IMR-90 (cell line): ENCODE results near the gene PRLR. TPM values are rescaled to one million over a fixed set of nuclear protein-coding genes. Genes with fewer than 3 reads are reported as not detected.

Source experiments
- ATAC-seq: fragments of 200-7000 bp; cut with Tn5 transposase; 2 replicates; pipeline ENCODE4 v1.9.1; 2020; ENCODE audit warnings: low read depth, mild to moderate bottlenecking, moderate library complexity
- BruUV-seq: library from RNA; stranded (reverse); fragments of 400-500 nt; replicated peaks from 2 replicates; lab custom pipeline; 2021; lab: Mats Ljungman, UMichigan
- CTCF ChIA-PET: fragments of 300-600 bp; formaldehyde crosslinking; extraction: SDS; loops from one replicate; lab custom pipeline; 2021; ENCODE audit warnings: antibody characterized with exemption; lab: Yijun Ruan, JAX
- POLR2A ChIA-PET: fragments of 300-600 bp; sonication (Branson Sonifier 250); formaldehyde crosslinking; loops from one replicate; lab custom pipeline; 2022; ENCODE audit warnings: antibody characterized with exemption; ENCODE audit not compliant: unreplicated experiment; lab: Charles Lee
- DNase-seq: peaks from one replicate; pipeline ENCODE4 v3.0.0; 2013
- H2AFZ ChIP-seq: replicated peaks from 2 replicates; pipeline ENCODE3; 2013; ENCODE audit warnings: low read length, mild to moderate bottlenecking; ENCODE audit not compliant: poor library complexity
- H2AK5ac ChIP-seq: 2 replicates; pipeline ENCODE4 v1.6.1; 2013; ENCODE audit warnings: low read depth, low read length, inconsistent platforms
- H2AK9ac ChIP-seq: replicated peaks from 2 replicates; pipeline ENCODE3; 2013; ENCODE audit warnings: mild to moderate bottlenecking, low read depth, low read length, moderate library complexity; ENCODE audit not compliant: poor library complexity
- H2BK120ac ChIP-seq: 2 replicates; pipeline ENCODE4 v1.6.1; 2013; ENCODE audit warnings: low read depth, low read length, inconsistent platforms
- H2BK15ac ChIP-seq: 3 replicates; pipeline ENCODE4 v1.6.1; 2013; ENCODE audit warnings: low read depth, low read length, inconsistent platforms
- H2BK20ac ChIP-seq: 2 replicates; pipeline ENCODE4 v1.6.1; 2013; ENCODE audit warnings: low read depth, mild to moderate bottlenecking, inconsistent platforms, low read length, moderate library complexity
- H2BK5ac ChIP-seq: 2 replicates; pipeline ENCODE4 v1.6.1; 2013; ENCODE audit warnings: mild to moderate bottlenecking, low read depth, low read length, inconsistent platforms; ENCODE audit not compliant: poor library complexity, severe bottlenecking
- H3K14ac ChIP-seq: replicated peaks from 2 replicates; pipeline ENCODE4 v1.6.1; 2013; ENCODE audit warnings: low read depth, low read length, inconsistent platforms
- H3K18ac ChIP-seq: 2 replicates; pipeline ENCODE4 v1.6.1; 2013; ENCODE audit warnings: low read depth, low read length, control low read depth
- H3K23ac ChIP-seq: 2 replicates; pipeline ENCODE4 v1.6.1; 2013; ENCODE audit warnings: low read depth, low read length, inconsistent platforms
- H3K27ac ChIP-seq: 2 replicates; pipeline ENCODE4 v1.5.1; 2013; ENCODE audit warnings: mild to moderate bottlenecking, control low read depth, low read length; ENCODE audit not compliant: insufficient read depth
- H3K27me3 ChIP-seq: 2 replicates; pipeline ENCODE4 v1.6.1; 2013; ENCODE audit warnings: low read length; ENCODE audit not compliant: control insufficient read depth, insufficient read depth
- H3K36me3 ChIP-seq: 2 replicates; pipeline ENCODE4 v1.6.1; 2013; ENCODE audit warnings: low read length, mixed read lengths; ENCODE audit not compliant: control insufficient read depth, insufficient read depth
- H3K4ac ChIP-seq: 2 replicates; pipeline ENCODE4 v1.6.1; 2013; ENCODE audit warnings: low read depth, low read length, inconsistent platforms
- H3K4me1 ChIP-seq: 2 replicates; pipeline ENCODE4 v1.6.1; 2013; ENCODE audit warnings: low read length, mixed read lengths; ENCODE audit not compliant: control insufficient read depth, insufficient read depth
- H3K4me2 ChIP-seq: 2 replicates; pipeline ENCODE4 v1.6.1; 2013; ENCODE audit warnings: low read depth, mild to moderate bottlenecking, control low read depth, low read length, moderate library complexity
- H3K4me3 ChIP-seq: 2 replicates; pipeline ENCODE4 v1.5.1; 2013; ENCODE audit warnings: low read depth, mild to moderate bottlenecking, control low read depth, low read length, moderate library complexity; ENCODE audit not compliant: insufficient read depth
- H3K56ac ChIP-seq: 2 replicates; pipeline ENCODE4 v1.6.1; 2013; ENCODE audit warnings: low read length, inconsistent platforms; ENCODE audit not compliant: insufficient read depth; ENCODE audit errors: extremely low read depth
- H3K79me1 ChIP-seq, 2 experiments: 2 replicates each; pipeline ENCODE4 v1.6.1; 2013; ENCODE audit warnings: low read length in 2 of 2, inconsistent platforms in 1 of 2, low read depth in 1 of 2
- H3K9ac ChIP-seq: 2 replicates; pipeline ENCODE4 v1.6.1; 2013; ENCODE audit warnings: low read depth, low read length, control low read depth
- H3K9me1 ChIP-seq: 2 replicates; pipeline ENCODE4 v1.6.1; 2013; ENCODE audit warnings: low read length, inconsistent platforms; ENCODE audit not compliant: insufficient read depth
- H3K9me3 ChIP-seq: 2 replicates; pipeline ENCODE4 v1.6.1; 2013; ENCODE audit warnings: low read length; ENCODE audit not compliant: control insufficient read depth, insufficient read depth
- H4K20me1 ChIP-seq: 2 replicates; pipeline ENCODE4 v1.6.1; 2013; ENCODE audit warnings: low read length, inconsistent platforms; ENCODE audit not compliant: insufficient read depth
- H4K5ac ChIP-seq: 2 replicates; pipeline ENCODE4 v1.6.1; 2013; ENCODE audit warnings: mild to moderate bottlenecking, low read depth, low read length, control low read depth
- H4K8ac ChIP-seq, 2 experiments: 2 replicates each; pipeline ENCODE4 v1.6.1; 2013; ENCODE audit warnings: low read depth in 2 of 2, low read length in 2 of 2, control low read depth in 1 of 2, inconsistent platforms in 1 of 2
- H4K91ac ChIP-seq: 2 replicates; pipeline ENCODE4 v1.6.1; 2013; ENCODE audit warnings: low read depth, low read length, inconsistent platforms; ENCODE audit not compliant: insufficient read depth
- BHLHE40 ChIP-seq: fragments of 150-350 bp; IDR thresholded peaks from 2 replicates; pipeline ENCODE4 v1.6.1; 2016; ENCODE audit warnings: mild to moderate bottlenecking, low read depth, low read length
- CHD1 ChIP-seq: IDR thresholded peaks from 2 replicates; pipeline ENCODE4 v1.6.1; 2012; ENCODE audit warnings: low read depth, low read length, improper control_type of control experiment
- ELK1 ChIP-seq: fragments of 150-350 bp; IDR thresholded peaks from 2 replicates; pipeline ENCODE4 v1.6.1; 2016; ENCODE audit warnings: low read depth, mild to moderate bottlenecking, low read length, moderate library complexity, borderline replicate concordance
- FOS ChIP-seq: fragments of 150-350 bp; IDR thresholded peaks from 2 replicates; pipeline ENCODE4 v1.6.1; 2016; ENCODE audit warnings: low read depth, low read length
- MAFK ChIP-seq: IDR thresholded peaks from 2 replicates; pipeline ENCODE4 v1.6.1; 2012; ENCODE audit warnings: low read depth, low read length, improper control_type of control experiment
- MAZ ChIP-seq: IDR thresholded peaks from 2 replicates; pipeline ENCODE4 v1.6.1; 2012; ENCODE audit warnings: low read depth, mild to moderate bottlenecking, low read length, improper control_type of control experiment, moderate library complexity, borderline replicate concordance
- MXI1 ChIP-seq: IDR thresholded peaks from 2 replicates; pipeline ENCODE4 v1.6.1; 2012; ENCODE audit warnings: low read depth, mild to moderate bottlenecking, low read length, moderate library complexity, borderline replicate concordance
- NFE2L2 ChIP-seq: fragments of 150-350 bp; IDR thresholded peaks from 2 replicates; pipeline ENCODE4 v1.6.1; 2016; ENCODE audit warnings: low read depth, mild to moderate bottlenecking, low read length
- POLR2A ChIP-seq: IDR thresholded peaks from 2 replicates; pipeline ENCODE4 v1.6.1; 2012; ENCODE audit warnings: mild to moderate bottlenecking, low read depth, low read length
- RCOR1 ChIP-seq: IDR thresholded peaks from 2 replicates; pipeline ENCODE4 v1.6.1; 2012; ENCODE audit warnings: mild to moderate bottlenecking, low read length, improper control_type of control experiment; ENCODE audit not compliant: insufficient replicate concordance
- RFX5 ChIP-seq: IDR thresholded peaks from 2 replicates; pipeline ENCODE4 v1.8.0; 2012; ENCODE audit warnings: low read depth, mild to moderate bottlenecking, low read length, moderate library complexity
- SMC3 ChIP-seq: fragments of 150-350 bp; IDR thresholded peaks from 2 replicates; pipeline ENCODE4 v1.6.1; 2016; ENCODE audit warnings: low read depth, mild to moderate bottlenecking, antibody characterized with exemption, low read length, moderate library complexity
- USF2 ChIP-seq: fragments of 150-350 bp; IDR thresholded peaks from 2 replicates; pipeline ENCODE4 v1.6.1; 2017; ENCODE audit warnings: mild to moderate bottlenecking, antibody characterized with exemption, low read length, low read depth
- WGBS, 2 experiments: methylation state at CpG; one replicate each; pipeline versions ENCODE4 v1.1.5 to v1.1.7; 2013; ENCODE audit warnings: missing lambda C conversion rate in 2 of 2; ENCODE audit not compliant: insufficient read length in 1 of 2; ENCODE audit errors: extremely low coverage in 2 of 2; 5-methylcytosine and 5-hydroxymethylcytosine counted together
- dilution Hi-C: fragments of 300-500 bp; cut with HindIII; formaldehyde crosslinking; loops from one replicate; pipeline ENCODE4 v1.14.3; 2018; ENCODE audit warnings: low sequenced_read_pairs; ENCODE audit not compliant: unreplicated experiment
- in situ Hi-C: fragments of 300-500 bp; cut with MboI; formaldehyde crosslinking; loops from 3 replicates; pipeline ENCODE4 v1.14.3; 2019; ENCODE audit warnings: low sequenced_read_pairs, inconsistent platforms, mixed read lengths
- intact Hi-C: fragments of 100-400 bp; cut with micrococcal nuclease; formaldehyde crosslinking; loops from 2 replicates; pipeline ENCODE4 v1.10.0; 2022
- polyA plus RNA-seq, 3 experiments: library from polyadenylated mRNA; depleted of rRNA; stranded (reverse); fragments of >200 nt; gene quantifications; 2 replicates each; pipeline ENCODE4 v1.2.3, GENCODE V29; 2012; ENCODE audit warnings: low replicate concordance in 1 of 3
- total RNA-seq: library from RNA; depleted of rRNA; stranded (reverse); fragments of >200 nt; gene quantifications from 2 replicates; pipeline ENCODE4 v1.2.3, GENCODE V29; 2012
- TF ChIP-seq, protein P1 (sequence below): conservative IDR thresholded peaks from 2 replicates; pipeline ENCODE4 v1.5.1; 2012; ENCODE audit warnings: mild to moderate bottlenecking, low read depth, low read length, improper control_type of control experiment

The PRLR gene
- total and polyA plus RNA-seq, 2 of the 4 experiments (the other 2 are of a cell fraction) = 0.24 to 0.54 TPM

DNA sequence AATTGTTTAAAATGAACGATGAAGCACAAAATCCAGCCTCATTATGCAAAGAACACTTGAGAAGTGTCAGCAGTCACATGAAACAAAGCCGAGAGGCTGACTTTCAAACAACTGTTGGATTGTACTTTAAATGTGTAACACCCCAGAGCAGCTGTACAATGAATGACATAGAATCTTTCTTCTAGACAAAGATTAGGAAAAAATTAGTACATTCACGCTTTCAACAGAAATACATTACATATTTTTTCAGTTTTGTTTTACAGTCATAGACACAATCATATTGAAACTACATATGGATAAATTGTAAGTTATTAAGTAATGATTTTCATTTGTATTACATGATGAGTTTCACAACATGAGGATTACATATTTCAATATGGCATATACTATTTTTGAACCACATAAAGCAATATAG, 171.9 kb downstream of the PRLR start:
- no peaks in the 10 kb centered on the region for H3K79me1 ChIP-seq
- H2AFZ ChIP-seq = no peak overlapping the region
- WGBS, 2 experiments = no CpG with 5 or more reads among the region's 3 CpGs
- CTCF ChIA-PET = interaction anchor here (0.6 kb wide), 1 partner anchor 55 kb away, joined by 3 read pairs; no protein-coding TSS in a partner anchor
- H3K56ac ChIP-seq = no peak overlapping the region
- no peak overlapping the region for H3K9ac ChIP-seq
- no peak overlapping the region for H2BK5ac ChIP-seq
- POLR2A ChIA-PET = no interaction called here
- no peak overlapping the region for H3K23ac ChIP-seq
- H3K14ac ChIP-seq = no peak overlapping the region
- dilution Hi-C loops = no loop called here
- H3K4me1 ChIP-seq = 0 out of 2 replicates have a peak, but pooled peaks cover 5% of the 10 kb centered on the region
- no peak overlapping the region for H3K18ac ChIP-seq
- no peak overlapping the region for H3K4me3 ChIP-seq
- no peak overlapping the region for H2BK20ac ChIP-seq
- no peak overlapping the region for H3K4me2 ChIP-seq
- DNase-seq (no peak), ATAC-seq (no peak)
- no peak overlapping the region for H2AK9ac ChIP-seq
- H3K36me3 ChIP-seq = no peaks in the 10 kb centered on the region
- H2AK5ac ChIP-seq = no peak overlapping the region
- in situ Hi-C loops = no loop called here
- no peak overlapping the region for H4K8ac ChIP-seq
- no peaks in the 10 kb centered on the region for H3K9me3 ChIP-seq
- H3K27ac ChIP-seq = no peak overlapping the region
- no TSS peak for BruUV-seq
- H4K91ac ChIP-seq = no peak overlapping the region
- intact Hi-C loops = no loop called here
- no peaks in the 10 kb centered on the region for H3K9me1 ChIP-seq
- H3K27me3 ChIP-seq = no peaks in the 10 kb centered on the region; the same call in 1 of the 2 replicates
- no peak overlapping the region for H3K4ac ChIP-seq
- H4K20me1 ChIP-seq = no peaks in the 10 kb centered on the region
- H2BK120ac ChIP-seq = no peak overlapping the region
- no peak overlapping the region for H4K5ac ChIP-seq
- H2BK15ac ChIP-seq = no peak overlapping the region
- no peak for TF ChIP-seq MAZ
- no peak for TF ChIP-seq NFE2L2
- no peak for TF ChIP-seq MXI1
- no peak for TF ChIP-seq FOS
- TF ChIP-seq BHLHE40 = no peak
- TF ChIP-seq RCOR1 = no peak
- no peak for TF ChIP-seq MAFK
- no peak for TF ChIP-seq SMC3
- TF ChIP-seq, protein P1, sequence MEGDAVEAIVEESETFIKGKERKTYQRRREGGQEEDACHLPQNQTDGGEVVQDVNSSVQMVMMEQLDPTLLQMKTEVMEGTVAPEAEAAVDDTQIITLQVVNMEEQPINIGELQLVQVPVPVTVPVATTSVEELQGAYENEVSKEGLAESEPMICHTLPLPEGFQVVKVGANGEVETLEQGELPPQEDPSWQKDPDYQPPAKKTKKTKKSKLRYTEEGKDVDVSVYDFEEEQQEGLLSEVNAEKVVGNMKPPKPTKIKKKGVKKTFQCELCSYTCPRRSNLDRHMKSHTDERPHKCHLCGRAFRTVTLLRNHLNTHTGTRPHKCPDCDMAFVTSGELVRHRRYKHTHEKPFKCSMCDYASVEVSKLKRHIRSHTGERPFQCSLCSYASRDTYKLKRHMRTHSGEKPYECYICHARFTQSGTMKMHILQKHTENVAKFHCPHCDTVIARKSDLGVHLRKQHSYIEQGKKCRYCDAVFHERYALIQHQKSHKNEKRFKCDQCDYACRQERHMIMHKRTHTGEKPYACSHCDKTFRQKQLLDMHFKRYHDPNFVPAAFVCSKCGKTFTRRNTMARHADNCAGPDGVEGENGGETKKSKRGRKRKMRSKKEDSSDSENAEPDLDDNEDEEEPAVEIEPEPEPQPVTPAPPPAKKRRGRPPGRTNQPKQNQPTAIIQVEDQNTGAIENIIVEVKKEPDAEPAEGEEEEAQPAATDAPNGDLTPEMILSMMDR = no peak
- TF ChIP-seq RFX5 = no peak
- TF ChIP-seq CHD1 = no peak
- TF ChIP-seq POLR2A = no peak
- no peak for TF ChIP-seq USF2
- TF ChIP-seq ELK1 = no peak
